Measurements from ENCODE around the gene NTPCR.

Gene NTPCR

GRCh38 chr1:232962761-232963745 lies 12.6 kb downstream of the NTPCR start:
- no peak for DNase-seq (ENCODE audit: low spot score)

GRCh38 chr1:232964601-232965000 lies 14.2 kb downstream of the NTPCR start:
- DNase-seq (ENCODE audit: low spot score) = no peak

GRCh38 chr1:232965124-232965911 lies 14.9 kb downstream of the NTPCR start:
- DNase-seq (ENCODE audit: low spot score) = no peak

- DNase-seq (ENCODE audit: low spot score) = no peak
Measured at GRCh38 chr1:232965912-232966217, 15.5 kb downstream of the NTPCR start.

GRCh38 chr1:232966663-232967062 lies 16.3 kb downstream of the NTPCR start:
- DNase-seq (ENCODE audit: low spot score) = no peak

GRCh38 chr1:232968391-232968790 lies 18.0 kb downstream of the NTPCR start:
- no peak for DNase-seq (ENCODE audit: low spot score)

GRCh38 chr1:232968965-232969364 lies 18.6 kb downstream of the NTPCR start:
- DNase-seq (ENCODE audit: low spot score) = no peak

- no peak for DNase-seq (ENCODE audit: low spot score)
Measured at GRCh38 chr1:232969799-232970198, 19.4 kb downstream of the NTPCR start.

GRCh38 chr1:232970508-232970907 lies 20.1 kb downstream of the NTPCR start:
- DNase-seq (ENCODE audit: low spot score) = no peak

GRCh38 chr1:232973652-232974611 lies 23.5 kb downstream of the NTPCR start:
- DNase-seq (ENCODE audit: low spot score) = no peak

- no peak for DNase-seq (ENCODE audit: low spot score)
Measured at GRCh38 chr1:232974971-232975370, 24.6 kb downstream of the NTPCR start.

- no peak for DNase-seq (ENCODE audit: low spot score)
Measured at GRCh38 chr1:232978091-232978634, 27.8 kb downstream of the NTPCR start.

GRCh38 chr1:232978815-232979214 lies 28.4 kb downstream of the NTPCR start:
- no peak for DNase-seq (ENCODE audit: low spot score)

GRCh38 chr1:232979558-232979957 lies 29.1 kb downstream of the NTPCR start:
- no peak for DNase-seq (ENCODE audit: low spot score)

- no peak for DNase-seq (ENCODE audit: low spot score)
Measured at GRCh38 chr1:232980355-232980978, 30.1 kb downstream of the NTPCR start.

GRCh38 chr1:232980986-232981560 lies 30.7 kb downstream of the NTPCR start:
- DNase-seq (ENCODE audit: low spot score) = no peak

- no peak for DNase-seq (ENCODE audit: low spot score)
Measured at GRCh38 chr1:232982238-232982944, 32.0 kb downstream of the NTPCR start.

GRCh38 chr1:232983375-232983774 lies 33.0 kb downstream of the NTPCR start:
- no peak for DNase-seq (ENCODE audit: low spot score)

GRCh38 chr1:232983817-232984567 lies 33.6 kb downstream of the NTPCR start:
- DNase-seq (ENCODE audit: low spot score) = no peak

All from COLO829 (cell line).